Measurements from ENCODE around the gene RASL10B.

DNA sequence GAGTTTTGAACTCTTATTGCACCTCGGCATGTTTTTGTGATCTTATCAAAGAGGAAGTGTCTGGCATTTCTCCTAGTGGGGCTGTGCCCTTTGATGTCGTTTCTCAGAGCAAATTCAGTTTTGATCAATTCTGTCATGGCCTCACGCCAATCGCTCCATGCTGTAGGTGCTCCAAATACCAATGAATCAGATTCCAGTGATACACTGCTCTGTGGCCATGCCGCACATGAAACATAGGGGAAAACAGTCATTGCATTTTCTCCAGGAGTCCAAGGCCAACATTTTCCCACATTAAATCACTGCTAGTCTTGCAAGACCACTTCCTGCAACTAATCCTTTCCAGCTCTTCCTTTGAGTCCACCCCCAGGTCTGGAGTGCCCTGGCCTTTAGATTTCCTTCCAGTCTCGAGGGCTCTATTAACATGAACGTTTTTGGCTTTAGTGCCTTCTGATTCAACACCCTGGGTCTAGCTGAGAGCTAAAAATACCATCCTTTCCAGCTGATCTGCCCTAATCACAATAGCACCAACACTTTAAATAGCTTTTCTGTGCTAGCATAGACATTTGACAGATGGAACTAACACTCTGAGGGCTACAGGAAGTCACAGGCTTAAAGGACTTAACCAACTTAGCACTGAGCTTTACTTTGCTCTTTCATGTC lies 18.2 kb upstream of the RASL10B start:
- TF ChIP-seq FOXK2 (IDR thresholded peaks at IDR 0.05): no peak
- no peak for TF ChIP-seq SP1 (IDR thresholded peaks at IDR 0.05)
- TF ChIP-seq NFRKB (IDR thresholded peaks at IDR 0.05): no peak
- no peak for TF ChIP-seq BHLHE40 (IDR thresholded peaks at IDR 0.05; ENCODE audit: borderline replicate concordance)
- TF ChIP-seq FOXM1 (IDR thresholded peaks at IDR 0.05; ENCODE audit: borderline replicate concordance): no peak
- TF ChIP-seq FOXA1 (IDR thresholded peaks at IDR 0.05): no peak
- no peak for TF ChIP-seq ZNF384 (IDR thresholded peaks at IDR 0.05)
- no peak for TF ChIP-seq ELF4 (IDR thresholded peaks at IDR 0.05)
- TF ChIP-seq CTBP1 (IDR thresholded peaks at IDR 0.05; ENCODE audit: borderline replicate concordance): no peak
- TF ChIP-seq ARNT (IDR thresholded peaks at IDR 0.05): no peak
- no peak for TF ChIP-seq SUZ12 (IDR thresholded peaks at IDR 0.05)
